OCI-LY3 (cell line): ENCODE measurements around the gene MBNL1.

ENCODE experiments used
- H2AFZ ChIP-seq: fragments of 200-600, 300-600 bp; shearing (Covaris generic); 2 replicates; pipeline ENCODE4 v1.6.0; 2014; ENCODE audit warnings: antibody characterized with exemption, low read depth, low read length
- H3K27ac ChIP-seq: fragments of 200-600, 300-600 bp; sonication (generic); 2 replicates; pipeline ENCODE4 v1.5.1; 2014; ENCODE audit warnings: mild to moderate bottlenecking, low read length, moderate library complexity, mixed read lengths
- H3K27me3 ChIP-seq: fragments of 200-600, 300-600 bp; sonication (generic); 2 replicates; pipeline ENCODE4 v1.6.1; 2014; ENCODE audit warnings: low read depth, low read length, mixed read lengths
- H3K36me3 ChIP-seq: fragments of 200-600, 300-600 bp; sonication (generic); replicated peaks from 2 replicates; pipeline ENCODE3; 2014; ENCODE audit warnings: low read depth, low read length, mixed read lengths
- H3K4me1 ChIP-seq: fragments of 300-600, 200-600 bp; sonication (generic); 2 replicates; pipeline ENCODE4 v1.6.1; 2014; ENCODE audit warnings: low read length, mixed read lengths
- H3K4me2 ChIP-seq: fragments of 200-600, 300-600 bp; sonication (generic); 2 replicates; pipeline ENCODE4 v1.6.1; 2014; ENCODE audit warnings: low read length, mixed read lengths
- H3K4me3 ChIP-seq: fragments of 300-600, 200-600 bp; sonication (generic); 2 replicates; pipeline ENCODE4 v1.5.1; 2014; ENCODE audit warnings: antibody characterized with exemption, mild to moderate bottlenecking, low read length, moderate library complexity
- H3K79me2 ChIP-seq: fragments of 300-600, 200-600 bp; shearing (Covaris generic); 2 replicates; pipeline ENCODE4 v1.6.1; 2014; ENCODE audit warnings: mild to moderate bottlenecking, low read length, mixed read lengths
- H3K9ac ChIP-seq: fragments of 300-600, 200-600 bp; shearing (Covaris generic); 2 replicates; pipeline ENCODE4 v1.6.0; 2014; ENCODE audit warnings: mild to moderate bottlenecking, low read length, moderate library complexity
- H3K9me3 ChIP-seq: fragments of 200-600, 300-600 bp; shearing (Covaris generic); 2 replicates; pipeline ENCODE4 v1.6.1; 2014; ENCODE audit warnings: low read length, mixed read lengths; ENCODE audit not compliant: insufficient read depth
- H4K20me1 ChIP-seq: fragments of 200-600, 300-600 bp; sonication (generic); 2 replicates; pipeline ENCODE4 v1.6.1; 2016; ENCODE audit warnings: low read length, mixed read lengths; ENCODE audit not compliant: insufficient read depth
- CTCF ChIP-seq: fragments of 200-600, 300-600 bp; sonication (generic); IDR thresholded peaks from 2 replicates; pipeline ENCODE4 v1.5.1; 2014; ENCODE audit warnings: antibody characterized with exemption, low read length, low read depth
- EZH2phosphoT487 ChIP-seq: fragments of 200-600 bp; shearing (Covaris generic); IDR thresholded peaks from 2 replicates; pipeline ENCODE4 v1.6.1; 2018; ENCODE audit warnings: antibody characterized with exemption, mixed run types, low read depth

The MBNL1 gene

DNA sequence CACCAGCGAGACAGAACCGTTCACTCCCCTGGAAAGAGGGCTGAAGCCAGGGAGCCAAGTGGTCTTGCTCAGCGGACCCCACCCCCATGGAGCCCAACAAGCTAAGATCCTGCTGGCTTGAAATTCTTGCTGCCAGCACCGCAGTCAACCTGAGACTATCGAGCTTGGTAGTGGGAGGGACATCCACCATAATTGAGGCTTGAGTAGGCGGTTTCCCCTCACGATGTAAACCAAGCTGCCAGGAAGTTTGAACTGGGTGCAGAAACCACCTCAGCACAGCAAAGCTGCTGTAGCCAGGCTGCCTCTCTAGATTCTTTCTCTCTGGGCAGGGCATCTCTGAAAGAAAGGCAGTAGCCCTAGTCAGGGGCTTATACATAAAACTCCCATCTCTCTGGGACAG is 151.0 kb downstream of the MBNL1 start:
- peaks cover 25% of the 10 kb centered on the region for H3K79me2 ChIP-seq
- H3K9ac ChIP-seq: no peak overlapping the region
- no peak overlapping the region for H2AFZ ChIP-seq
- H3K4me2 ChIP-seq: no peak overlapping the region
- TF ChIP-seq EZH2phosphoT487 (no peak), CTCF (no peak)
- no peaks in the 10 kb centered on the region for H3K9me3 ChIP-seq
- H4K20me1 ChIP-seq: peaks cover 16% of the 10 kb centered on the region
- no peak overlapping the region for H3K27ac ChIP-seq
- H3K27me3 ChIP-seq: no peaks in the 10 kb centered on the region
- peaks cover 44% of the 10 kb centered on the region for H3K36me3 ChIP-seq
- no peak overlapping the region for H3K4me3 ChIP-seq
- no peaks in the 10 kb centered on the region for H3K4me1 ChIP-seq

- Histone ChIP-seq H3K9me3 (no peaks in the 10 kb centered on the region), H3K9ac (no peak overlapping the region), H3K27me3 (no peaks in the 10 kb centered on the region), H2AFZ (no peak overlapping the region), H3K79me2 (peaks cover 12% of the 10 kb centered on the region), H3K4me3 (no peak overlapping the region), H3K4me2 (no peak overlapping the region), H3K27ac (no peak overlapping the region), H4K20me1 (peaks cover 15% of the 10 kb centered on the region; the same call in 1 of the 2 replicates), H3K4me1 (no peaks in the 10 kb centered on the region), H3K36me3 (peaks cover 30% of the 10 kb centered on the region)
- TF ChIP-seq EZH2phosphoT487 (no peak), CTCF (no peak)
These were observed 152.4 kb downstream of the MBNL1 start for GRCh38 chr3:152421162-152421561.

DNA sequence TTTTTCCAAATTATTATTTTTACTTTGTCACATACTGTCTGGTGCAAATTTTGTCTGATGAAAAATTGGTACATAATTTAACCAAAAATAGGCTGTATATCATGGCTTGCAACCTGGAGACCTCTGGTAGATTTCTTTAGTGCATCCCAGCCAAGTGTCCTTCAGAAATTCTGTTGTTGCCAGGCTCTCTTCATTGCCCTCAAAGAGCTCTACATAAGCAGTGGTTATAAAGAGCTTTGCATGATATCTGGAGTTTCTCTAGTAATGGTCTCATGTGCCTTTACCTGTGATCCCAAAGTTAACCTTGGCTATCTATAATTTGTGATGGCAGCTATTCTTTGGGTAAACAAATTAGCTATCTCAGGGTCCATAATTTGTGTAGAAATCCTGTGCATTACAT is 157.7 kb downstream of the MBNL1 start:
- no peak overlapping the region for H2AFZ ChIP-seq
- peaks cover 48% of the 10 kb centered on the region for H4K20me1 ChIP-seq
- H3K4me2 ChIP-seq: no peak overlapping the region
- TF ChIP-seq CTCF (no peak), EZH2phosphoT487 (no peak)
- H3K4me3 ChIP-seq: no peak overlapping the region
- no peak overlapping the region for H3K9ac ChIP-seq
- no peaks in the 10 kb centered on the region for H3K27me3 ChIP-seq
- no peak overlapping the region for H3K27ac ChIP-seq
- no peaks in the 10 kb centered on the region for H3K4me1 ChIP-seq
- H3K9me3 ChIP-seq: no peaks in the 10 kb centered on the region
- H3K79me2 ChIP-seq: peaks cover 39% of the 10 kb centered on the region
- H3K36me3 ChIP-seq: peaks cover 3% of the 10 kb centered on the region

DNA sequence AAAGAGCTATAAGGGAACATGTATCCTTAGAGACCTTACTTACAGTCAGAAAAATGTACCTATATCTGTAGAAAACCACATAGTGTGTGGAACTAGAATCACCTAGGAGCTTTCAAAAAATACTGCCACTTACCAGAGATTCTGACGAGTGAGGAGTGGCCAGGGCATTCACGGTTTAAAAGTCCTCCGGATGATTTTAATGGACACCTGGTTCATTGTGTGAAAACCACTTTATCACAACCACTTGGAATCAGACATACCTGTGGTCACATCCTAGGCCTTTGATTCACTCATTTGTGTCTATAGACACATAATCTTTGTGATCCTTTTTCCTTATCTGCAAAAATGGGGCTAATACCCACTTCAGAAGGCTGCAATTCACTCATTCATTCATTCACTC is 159.8 kb downstream of the MBNL1 start:
- Histone ChIP-seq H3K9me3 (no peaks in the 10 kb centered on the region), H2AFZ (no peak overlapping the region), H3K36me3 (peaks cover 12% of the 10 kb centered on the region), H3K4me3 (no peak overlapping the region), H3K27me3 (no peaks in the 10 kb centered on the region), H3K9ac (no peak overlapping the region), H3K4me1 (no peaks in the 10 kb centered on the region), H3K27ac (no peak overlapping the region), H3K4me2 (no peak overlapping the region), H3K79me2 (peaks cover 53% of the 10 kb centered on the region), H4K20me1 (peaks cover 61% of the 10 kb centered on the region)
- TF ChIP-seq CTCF (no peak), EZH2phosphoT487 (no peak)
